ENCODE data around the gene DGKG.

DGKG gene

GRCh38 chr3:186368176-186368575 is 6.1 kb upstream of the DGKG start:
- no peak for DNase-seq (ENCODE audit: low read depth in 2 of 3, low spot score in 1 of 3)

GRCh38 chr3:186367631-186368030 is 5.6 kb upstream of the DGKG start:
- no peak for DNase-seq (ENCODE audit: low read depth in 2 of 3, low spot score in 1 of 3)

- DNase-seq (ENCODE audit: low read depth in 2 of 3, low spot score in 1 of 3) = no peak
These were observed 4.2 kb upstream of the DGKG start for GRCh38 chr3:186366206-186366605.

- DNase-seq (ENCODE audit: low read depth in 2 of 3, low spot score in 1 of 3) = no peak
These were observed 3.4 kb upstream of the DGKG start for GRCh38 chr3:186365202-186365974.

- no peak for DNase-seq (ENCODE audit: low read depth in 2 of 3, low spot score in 1 of 3)
These were observed 954 bp upstream of the DGKG start for GRCh38 chr3:186362988-186363387.

GRCh38 chr3:186362537-186362842 is 456 bp upstream of the DGKG start:
- DNase-seq (ENCODE audit: low read depth in 2 of 3, low spot score in 1 of 3) = no peak

- no peak for DNase-seq (ENCODE audit: low read depth in 2 of 3, low spot score in 1 of 3)
These were observed 730 bp downstream of the DGKG start for GRCh38 chr3:186361246-186361761.

- no peak for DNase-seq (ENCODE audit: low read depth in 2 of 3, low spot score in 1 of 3)
These were observed 1.3 kb downstream of the DGKG start for GRCh38 chr3:186360779-186361178.

- DNase-seq (ENCODE audit: low read depth in 2 of 3, low spot score in 1 of 3) = no peak
These were observed 3.0 kb downstream of the DGKG start for GRCh38 chr3:186359078-186359477.

GRCh38 chr3:186356152-186356551 is 5.9 kb downstream of the DGKG start:
- DNase-seq (ENCODE audit: low read depth in 2 of 3, low spot score in 1 of 3) = no peak

GRCh38 chr3:186354100-186354499 is 7.9 kb downstream of the DGKG start:
- no peak for DNase-seq (ENCODE audit: low read depth in 2 of 3, low spot score in 1 of 3)

- DNase-seq (ENCODE audit: low read depth in 2 of 3, low spot score in 1 of 3) = no peak
These were observed 9.7 kb downstream of the DGKG start for GRCh38 chr3:186352369-186352768.

- no peak for DNase-seq (ENCODE audit: low read depth in 2 of 3, low spot score in 1 of 3)
These were observed 19.8 kb downstream of the DGKG start for GRCh38 chr3:186342197-186342596.

GRCh38 chr3:186340204-186340603 is 21.8 kb downstream of the DGKG start:
- no peak for DNase-seq (ENCODE audit: low read depth in 2 of 3, low spot score in 1 of 3)

- no peak for DNase-seq (ENCODE audit: low read depth in 2 of 3, low spot score in 1 of 3)
These were observed 22.7 kb downstream of the DGKG start for GRCh38 chr3:186339180-186339918.

- no peak for DNase-seq (ENCODE audit: low read depth in 2 of 3, low spot score in 1 of 3)
These were observed 28.8 kb downstream of the DGKG start for GRCh38 chr3:186333256-186333655.

- no peak for DNase-seq (ENCODE audit: low read depth in 2 of 3, low spot score in 1 of 3)
These were observed 31.1 kb downstream of the DGKG start for GRCh38 chr3:186330772-186331460.

- DNase-seq (ENCODE audit: low read depth in 2 of 3, low spot score in 1 of 3) = no peak
These were observed 32.4 kb downstream of the DGKG start for GRCh38 chr3:186329589-186329988.

GRCh38 chr3:186327912-186328487 is 34.0 kb downstream of the DGKG start:
- no peak for DNase-seq (ENCODE audit: low read depth in 2 of 3, low spot score in 1 of 3)

- no peak for DNase-seq (ENCODE audit: low read depth in 2 of 3, low spot score in 1 of 3)
These were observed 39.3 kb downstream of the DGKG start for GRCh38 chr3:186322761-186323160.

- DNase-seq (ENCODE audit: low read depth in 2 of 3, low spot score in 1 of 3) = no peak
These were observed 40.3 kb downstream of the DGKG start for GRCh38 chr3:186321746-186322145.

Data from stimulated activated CD4-positive, alpha-beta T cell treated with anti-CD3 and anti-CD28 coated beads, Interleukin-12 subunit alpha, Interleukin-12 subunit beta, amount 100 ng/mL, for 48 hours (primary cell).